Upper lobe of right lung (tissue), 1 donor: ENCODE results near the gene BEX4. TPM values are rescaled to one million over a fixed set of nuclear protein-coding genes. Genes with fewer than 3 reads are reported as not detected.
"Not testable (repeated sequence)": the region's sequence is repeated elsewhere in the genome, so short reads cannot be mapped to it uniquely, and the experiment has no call there.

Source experiments
- ATAC-seq: fragments of 200-7000 bp; cut with Tn5 transposase; one replicate; pipeline ENCODE4 v1.9.1; 2020; ENCODE audit warnings: mild to moderate bottlenecking, moderate library complexity
- DNase-seq: peaks from one replicate; pipeline ENCODE4 v3.0.0-alpha.2; 2020
- H3K27ac ChIP-seq: fragments of 200-600 bp; one replicate; pipeline ENCODE4 v1.8.0; 2022
- H3K27me3 ChIP-seq: fragments of 200-600 bp; one replicate; pipeline ENCODE4 v1.8.0; 2022; ENCODE audit warnings: mild to moderate bottlenecking
- H3K36me3 ChIP-seq: fragments of 200-600 bp; one replicate; pipeline ENCODE4 v1.8.0; 2022
- H3K4me1 ChIP-seq: fragments of 200-600 bp; one replicate; pipeline ENCODE4 v1.8.0; 2022
- H3K4me3 ChIP-seq: fragments of 200-600 bp; one replicate; pipeline ENCODE4 v1.8.0; 2022; ENCODE audit warnings: mild to moderate bottlenecking
- H3K9me3 ChIP-seq: fragments of 200-600 bp; one replicate; pipeline ENCODE4 v1.8.0; 2022
- intact Hi-C: fragments of 100-400 bp; cut with DNase I; formaldehyde crosslinking; loops from one replicate; pipeline ENCODE4 v1.11.0; 2022
- total RNA-seq: library from RNA; stranded (reverse); fragmentation: NEBNext Ultra II Directional; extraction: Animal tissue kit (Norgen Biotek cat#: 25700); gene quantifications from one replicate; pipeline ENCODE4 v1.2.1, GENCODE V29; 2021
- TF ChIP-seq, protein P1 (sequence below): fragments of 200-600 bp; IDR thresholded peaks from one replicate; pipeline ENCODE4 v1.8.0; 2022; ENCODE audit warnings: antibody characterized with exemption
- donor health status: DM: no; HTN: yes; CAD: no; lungs with severe emphysema.

BEX4 gene
- total RNA-seq, 1 donor from 2014 or later, result 36.1 TPM

DNA sequence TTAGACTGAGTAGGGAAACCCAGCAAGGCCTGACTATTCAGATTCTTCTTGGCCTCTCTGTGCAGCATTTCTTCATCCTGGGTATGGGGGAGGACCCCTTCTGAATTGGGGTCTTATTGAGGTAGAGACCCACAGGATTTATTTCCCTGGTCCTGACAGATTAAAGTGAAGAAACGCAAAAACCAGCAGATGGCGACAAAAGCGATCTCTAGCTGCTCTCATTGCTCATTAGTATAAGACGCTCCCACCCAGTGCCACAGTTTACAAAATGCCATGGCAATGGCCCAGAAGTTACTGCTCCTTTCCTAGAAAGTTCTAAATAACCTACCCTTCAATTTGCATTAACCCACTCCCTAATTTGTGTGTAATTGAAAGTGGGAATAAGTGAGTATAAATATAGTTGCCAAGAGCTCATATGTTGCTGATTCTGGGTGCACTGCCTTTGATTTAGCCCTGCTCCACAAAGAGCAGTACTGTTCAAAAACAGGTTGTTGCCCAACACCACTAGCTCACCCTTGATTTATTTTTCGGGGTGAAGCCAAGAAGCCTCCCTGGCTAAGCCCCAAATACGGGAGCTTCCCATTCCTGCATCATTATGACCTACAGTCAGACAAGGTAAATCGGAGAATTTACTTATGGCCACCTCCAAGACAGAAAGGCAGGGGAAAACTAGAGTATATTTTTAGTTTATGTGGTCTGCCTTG, 3.7 kb upstream of the BEX4 start:
- H3K27me3 ChIP-seq, result no peaks in the 10 kb centered on the region
- no peaks in the 10 kb centered on the region for H3K9me3 ChIP-seq
- ATAC-seq (peak; percentile 38), DNase-seq (no peak)
- no peaks in the 10 kb centered on the region for H3K36me3 ChIP-seq
- TF ChIP-seq, protein P1, sequence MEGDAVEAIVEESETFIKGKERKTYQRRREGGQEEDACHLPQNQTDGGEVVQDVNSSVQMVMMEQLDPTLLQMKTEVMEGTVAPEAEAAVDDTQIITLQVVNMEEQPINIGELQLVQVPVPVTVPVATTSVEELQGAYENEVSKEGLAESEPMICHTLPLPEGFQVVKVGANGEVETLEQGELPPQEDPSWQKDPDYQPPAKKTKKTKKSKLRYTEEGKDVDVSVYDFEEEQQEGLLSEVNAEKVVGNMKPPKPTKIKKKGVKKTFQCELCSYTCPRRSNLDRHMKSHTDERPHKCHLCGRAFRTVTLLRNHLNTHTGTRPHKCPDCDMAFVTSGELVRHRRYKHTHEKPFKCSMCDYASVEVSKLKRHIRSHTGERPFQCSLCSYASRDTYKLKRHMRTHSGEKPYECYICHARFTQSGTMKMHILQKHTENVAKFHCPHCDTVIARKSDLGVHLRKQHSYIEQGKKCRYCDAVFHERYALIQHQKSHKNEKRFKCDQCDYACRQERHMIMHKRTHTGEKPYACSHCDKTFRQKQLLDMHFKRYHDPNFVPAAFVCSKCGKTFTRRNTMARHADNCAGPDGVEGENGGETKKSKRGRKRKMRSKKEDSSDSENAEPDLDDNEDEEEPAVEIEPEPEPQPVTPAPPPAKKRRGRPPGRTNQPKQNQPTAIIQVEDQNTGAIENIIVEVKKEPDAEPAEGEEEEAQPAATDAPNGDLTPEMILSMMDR, result peak; percentile 46
- intact Hi-C loops, result no loop called here
- H3K4me3 ChIP-seq, result no peak overlapping the region
- no peaks in the 10 kb centered on the region for H3K4me1 ChIP-seq
- H3K27ac ChIP-seq, result no peak overlapping the region

GRCh38 chrX:103212749-103213457, 2.0 kb upstream of the BEX4 start:
- no peak for ATAC-seq

GRCh38 chrX:103215425-103215991, 600 bp downstream of the BEX4 start:
- no peaks in the 10 kb centered on the region for H3K4me1 ChIP-seq
- TF ChIP-seq, protein P1, result no peak
- DNase-seq (peak; percentile 66), ATAC-seq (peak; percentile 61)
- H3K4me3 ChIP-seq, result peak overlapping the region; percentile 68
- no peaks in the 10 kb centered on the region for H3K9me3 ChIP-seq
- intact Hi-C loops, result no loop called here
- H3K27ac ChIP-seq, result peak overlapping the region; percentile 86
- H3K36me3 ChIP-seq, result no peaks in the 10 kb centered on the region
- H3K27me3 ChIP-seq, result no peaks in the 10 kb centered on the region

More at GRCh38 chrX:103212749-103213457, 2.0 kb upstream of the BEX4 start:
- no peaks in the 10 kb centered on the region for H3K4me1 ChIP-seq
- intact Hi-C loops, result no loop called here
- H3K27me3 ChIP-seq, result no peaks in the 10 kb centered on the region
- no peak overlapping the region for H3K27ac ChIP-seq
- H3K9me3 ChIP-seq, result no peaks in the 10 kb centered on the region
- H3K36me3 ChIP-seq, result no peaks in the 10 kb centered on the region
- TF ChIP-seq, protein P1, result no peak
- no peak overlapping the region for H3K4me3 ChIP-seq
- DNase-seq, result no peak

DNA sequence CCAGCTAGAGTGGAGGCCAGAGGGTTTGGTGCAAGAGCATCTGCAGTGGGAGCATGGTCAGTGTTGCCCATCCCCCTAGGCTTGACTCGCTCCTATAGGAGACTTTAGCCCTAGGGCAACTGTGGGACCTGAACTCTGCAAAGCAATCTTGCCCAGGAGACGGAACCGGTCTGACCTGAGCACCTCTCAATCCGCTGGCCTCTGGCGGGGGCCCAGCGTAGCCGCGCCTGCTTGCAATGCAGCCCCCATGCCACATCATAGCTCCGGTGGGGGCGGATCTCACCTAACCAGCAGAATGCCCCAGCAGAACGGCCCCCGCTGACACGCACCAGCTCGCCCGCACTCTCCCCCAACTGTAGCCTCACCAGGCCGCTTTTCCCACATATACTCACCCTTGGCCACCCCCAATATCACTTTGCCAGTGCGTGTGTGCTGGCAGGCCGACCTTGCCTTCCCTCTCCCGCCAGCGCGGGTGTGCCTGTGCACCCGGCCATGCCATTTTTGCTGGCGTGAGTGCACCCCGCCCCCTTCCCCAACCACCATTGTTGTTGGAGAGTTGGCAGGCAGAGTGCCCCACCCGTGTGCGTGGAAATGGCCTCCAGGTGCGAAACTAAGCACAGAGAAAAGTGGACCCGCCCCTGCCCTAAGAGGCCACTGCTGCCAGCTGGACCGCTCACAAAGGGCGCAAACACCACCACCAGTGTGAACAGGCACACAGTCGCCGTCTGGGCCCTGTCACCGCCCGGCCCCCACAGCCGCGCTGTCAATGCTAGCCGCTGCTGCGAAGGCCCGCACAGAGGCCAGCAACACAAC, 5.8 kb downstream of the BEX4 start:
- H3K27ac ChIP-seq, result no peak overlapping the region
- no peaks in the 10 kb centered on the region for H3K27me3 ChIP-seq
- intact Hi-C loops, result no loop called here
- ATAC-seq (peak; percentile 71), DNase-seq (peak; percentile 64)
- H3K4me1 ChIP-seq, result no peaks in the 10 kb centered on the region
- H3K36me3 ChIP-seq, result no peaks in the 10 kb centered on the region
- peak overlapping the region; percentile 23 for H3K4me3 ChIP-seq
- TF ChIP-seq, protein P1, result no peak
- H3K9me3 ChIP-seq, result no peaks in the 10 kb centered on the region

- intact Hi-C loops, ATAC-seq, H3K36me3 ChIP-seq, DNase-seq, H3K9me3 ChIP-seq, H3K27me3 ChIP-seq, H3K4me1 ChIP-seq, H3K4me3 ChIP-seq, H3K27ac ChIP-seq: not testable (repeated sequence)
Observed at GRCh38 chrX:103225918-103226317, 11.0 kb downstream of the BEX4 start.
